ENCODE results near the gene AIP.

AIP gene

DNA sequence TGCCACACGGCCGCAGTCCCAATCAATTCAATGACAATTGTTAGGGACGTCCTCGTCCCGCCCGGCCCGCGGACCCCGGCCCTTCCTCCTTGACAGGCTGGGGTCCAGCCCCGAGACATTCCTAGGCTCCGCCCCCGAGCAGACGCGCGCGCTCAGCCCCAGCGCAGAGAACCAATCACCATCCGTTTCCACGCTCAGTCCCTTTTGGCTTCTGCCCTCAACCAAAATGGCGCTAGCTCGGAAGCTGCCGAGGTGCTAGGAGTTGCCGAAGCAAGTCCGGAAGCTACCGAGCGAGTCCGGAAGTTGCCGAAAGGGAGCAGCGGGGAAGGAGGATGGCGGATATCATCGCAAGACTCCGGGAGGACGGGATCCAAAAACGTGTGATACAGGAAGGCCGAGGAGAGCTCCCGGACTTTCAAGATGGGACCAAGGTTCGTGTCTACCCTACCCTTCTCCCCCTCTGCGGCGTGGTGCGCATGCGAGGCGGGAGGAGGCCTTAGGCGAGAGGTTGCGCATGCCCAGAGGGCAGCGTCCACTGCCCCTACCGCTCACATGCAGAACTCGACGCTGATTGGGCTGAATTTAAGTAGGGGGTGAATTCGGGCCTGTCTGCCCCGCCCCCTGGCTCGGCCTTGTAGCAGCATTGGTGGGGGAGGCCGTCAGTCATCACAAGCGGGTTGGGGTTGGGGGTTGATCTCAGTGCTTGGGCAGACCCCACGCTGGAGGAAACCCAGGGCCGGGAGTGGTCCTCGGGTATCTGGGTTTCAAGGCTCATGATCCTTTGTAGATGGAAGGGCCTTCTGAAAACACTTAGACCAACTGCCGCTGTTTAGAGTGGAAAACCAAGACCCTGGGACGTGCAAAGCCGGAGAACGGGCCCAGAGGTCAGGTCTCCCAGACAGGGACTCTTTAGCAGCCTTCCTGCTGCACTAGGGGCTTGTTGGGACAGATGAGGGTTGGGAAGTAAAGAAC is at the start of gene AIP:
AIP (plus strand) TSS at position 200 of the 972 bp plus-strand sequence; CDS start at position 333, 133 bp downstream.
- no peaks in the 10 kb centered on the region for H3K9me3 ChIP-seq (ENCODE audit: insufficient read depth, low read length, severe bottlenecking)
- TF ChIP-seq CTCF (IDR thresholded peaks at IDR 0.05; ENCODE audit: borderline replicate concordance, extremely low read depth, low read length, poor library complexity, severe bottlenecking) (peak; percentile 40), EZH2 (IDR thresholded peaks at IDR 0.05; ENCODE audit: borderline replicate concordance, low read depth, low read length, severe bottlenecking) (no peak)
- H3K36me3 ChIP-seq (ENCODE audit: insufficient read depth, low read length): peaks cover 31% of the 10 kb centered on the region
- peak within 1 kb of the TSS; percentile 99 for H3K27ac ChIP-seq (ENCODE audit: low read length)
- peaks cover 45% of the 10 kb centered on the region for H3K79me2 ChIP-seq (ENCODE audit: insufficient read depth, low read length)
- H4K20me1 ChIP-seq (ENCODE audit: insufficient read depth, low read length): peaks cover 19% of the 10 kb centered on the region
- peaks cover 44% of the 10 kb centered on the region for H3K4me1 ChIP-seq (ENCODE audit: insufficient read depth, low read length)
- peak within 1 kb of the TSS; percentile 76 for H3K4me2 ChIP-seq (ENCODE audit: insufficient read depth, low read length)
- H3K27me3 ChIP-seq (ENCODE audit: insufficient read depth, low read length, poor library complexity): no peaks in the 10 kb centered on the region
- peak within 1 kb of the TSS; percentile 28 to 68 for H3K4me3 ChIP-seq (ENCODE audit: low read depth in 1 of 2, low read length in 2 of 2)
- DNase-seq (peak; percentile 99), ATAC-seq (ENCODE audit: insufficient read depth, low read depth) (peak; percentile 81)
- H3K9ac ChIP-seq (ENCODE audit: low read depth, low read length): peak within 1 kb of the TSS; percentile 95
- peak within 1 kb of the TSS; percentile 87 for H2AFZ ChIP-seq (ENCODE audit: low read depth, low read length)

GRCh38 chr11:67433536-67434394 is 49.1 kb upstream of the AIP start:
- H3K4me3 ChIP-seq (ENCODE audit: low read depth in 1 of 2, low read length in 2 of 2): no peak overlapping the region
- H3K9me3 ChIP-seq (ENCODE audit: insufficient read depth, low read length, severe bottlenecking): no peaks in the 10 kb centered on the region
- peaks cover 95% of the 10 kb centered on the region for H3K79me2 ChIP-seq (ENCODE audit: insufficient read depth, low read length)
- H3K27me3 ChIP-seq (ENCODE audit: insufficient read depth, low read length, poor library complexity): no peaks in the 10 kb centered on the region
- peaks cover 61% of the 10 kb centered on the region for H4K20me1 ChIP-seq (ENCODE audit: insufficient read depth, low read length)
- TF ChIP-seq CTCF (IDR thresholded peaks at IDR 0.05; ENCODE audit: borderline replicate concordance, extremely low read depth, low read length, poor library complexity, severe bottlenecking) (no peak), EZH2 (IDR thresholded peaks at IDR 0.05; ENCODE audit: borderline replicate concordance, low read depth, low read length, severe bottlenecking) (no peak)
- no peak overlapping the region; the same call in 1 of the 2 replicates for H3K9ac ChIP-seq (ENCODE audit: low read depth, low read length)
- ATAC-seq (ENCODE audit: insufficient read depth, low read depth) (no peak), DNase-seq (no peak)
- H2AFZ ChIP-seq (ENCODE audit: low read depth, low read length): no peak overlapping the region
- H3K4me1 ChIP-seq (ENCODE audit: insufficient read depth, low read length): peaks cover 85% of the 10 kb centered on the region
- H3K4me2 ChIP-seq (ENCODE audit: insufficient read depth, low read length): peak overlapping the region; percentile 99
- peak overlapping the region; percentile 41; the same call in 1 of the 2 replicates for H3K27ac ChIP-seq (ENCODE audit: low read length)
- peaks cover 83% of the 10 kb centered on the region for H3K36me3 ChIP-seq (ENCODE audit: insufficient read depth, low read length)

DNA sequence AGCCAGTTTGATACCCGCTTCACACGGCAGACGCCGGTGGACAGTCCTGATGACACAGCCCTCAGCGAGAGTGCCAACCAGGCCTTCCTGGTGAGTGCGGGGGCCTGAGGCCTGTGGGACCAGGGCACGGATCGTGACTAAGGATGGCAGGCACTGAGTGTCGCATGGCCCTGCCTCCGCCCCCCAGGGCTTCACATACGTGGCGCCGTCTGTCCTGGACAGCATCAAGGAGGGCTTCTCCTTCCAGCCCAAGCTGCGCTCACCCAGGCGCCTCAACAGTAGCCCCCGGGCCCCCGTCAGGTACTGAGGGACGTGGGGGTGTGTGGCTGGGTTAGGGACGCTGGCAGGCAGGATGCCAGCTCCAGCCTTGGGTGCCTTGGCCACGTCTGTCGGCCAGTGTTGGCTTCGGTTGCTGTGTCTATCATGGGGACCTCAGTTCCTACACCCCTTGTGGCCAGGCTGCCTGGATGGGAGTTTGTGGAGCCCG is 48.4 kb upstream of the AIP start:
- no peaks in the 10 kb centered on the region for H3K27me3 ChIP-seq (ENCODE audit: insufficient read depth, low read length, poor library complexity)
- peaks cover 61% of the 10 kb centered on the region for H4K20me1 ChIP-seq (ENCODE audit: insufficient read depth, low read length)
- TF ChIP-seq CTCF (IDR thresholded peaks at IDR 0.05; ENCODE audit: borderline replicate concordance, extremely low read depth, low read length, poor library complexity, severe bottlenecking): no peak
- no peak for TF ChIP-seq EZH2 (IDR thresholded peaks at IDR 0.05; ENCODE audit: borderline replicate concordance, low read depth, low read length, severe bottlenecking)
- H3K79me2 ChIP-seq (ENCODE audit: insufficient read depth, low read length): peaks cover 95% of the 10 kb centered on the region
- no peak overlapping the region; the same call in 1 of the 2 replicates for H3K9ac ChIP-seq (ENCODE audit: low read depth, low read length)
- no peak for ATAC-seq (ENCODE audit: insufficient read depth, low read depth)
- H3K36me3 ChIP-seq (ENCODE audit: insufficient read depth, low read length): peaks cover 87% of the 10 kb centered on the region
- H3K4me3 ChIP-seq (ENCODE audit: low read depth in 1 of 2, low read length in 2 of 2): 0 out of 4 replicates have a peak overlapping the region, but pooled peaks of 1 of the 2 experiments have one; percentile 4
- DNase-seq: no peak
- H3K4me1 ChIP-seq (ENCODE audit: insufficient read depth, low read length): peaks cover 85% of the 10 kb centered on the region
- H3K27ac ChIP-seq (ENCODE audit: low read length): peak overlapping the region; percentile 41; the same call in 1 of the 2 replicates
- peak overlapping the region; percentile 99 for H3K4me2 ChIP-seq (ENCODE audit: insufficient read depth, low read length)
- no peaks in the 10 kb centered on the region for H3K9me3 ChIP-seq (ENCODE audit: insufficient read depth, low read length, severe bottlenecking)
- no peak overlapping the region for H2AFZ ChIP-seq (ENCODE audit: low read depth, low read length)

Data from DND-41 (cell line).